Esophagus squamous epithelium (tissue), 4 donors: Measurements from ENCODE around the gene ADAMTS15.

Source experiments
- POLR2A ChIP-seq, 4 donors: fragments of 450-650 bp; IDR thresholded peaks; one replicate each; pipeline ENCODE4 v1.6.1; 2017; ENCODE audit warnings: antibody characterized with exemption in 4 of 4, mild to moderate bottlenecking in 4 of 4, moderate library complexity in 3 of 4
- TF ChIP-seq, protein P1 (sequence below), 6 experiments: fragments of 450-650 bp in 4 of 6; fragments of 200-600 bp in 2 of 6; sonication (generic) in 2 of 6; IDR thresholded peaks; one replicate each; pipeline ENCODE4 v1.5.1; 2016 to 2019; ENCODE audit warnings: antibody characterized with exemption in 6 of 6, mild to moderate bottlenecking in 4 of 6, moderate library complexity in 4 of 6

DNA sequence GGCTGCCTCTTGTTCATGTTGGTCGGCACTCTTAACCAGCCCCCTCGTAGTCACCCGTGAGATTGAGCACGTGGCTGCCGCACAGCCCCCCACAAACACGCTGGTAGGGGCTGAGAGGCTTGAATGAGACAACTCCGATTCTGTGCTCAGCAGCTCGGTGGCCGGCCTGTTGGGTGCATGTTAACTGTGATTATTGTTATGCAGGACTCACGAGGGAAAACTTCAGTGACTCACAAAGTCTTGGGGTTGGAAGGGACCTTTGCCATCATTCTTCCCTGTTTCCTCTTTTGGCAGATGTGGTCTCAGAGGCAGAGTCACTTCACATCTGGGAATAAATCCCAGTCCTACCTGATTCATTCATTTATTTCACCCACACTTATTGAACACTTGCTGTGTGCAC lies 75.2 kb downstream of the ADAMTS15 start:
- TF ChIP-seq, protein P1, sequence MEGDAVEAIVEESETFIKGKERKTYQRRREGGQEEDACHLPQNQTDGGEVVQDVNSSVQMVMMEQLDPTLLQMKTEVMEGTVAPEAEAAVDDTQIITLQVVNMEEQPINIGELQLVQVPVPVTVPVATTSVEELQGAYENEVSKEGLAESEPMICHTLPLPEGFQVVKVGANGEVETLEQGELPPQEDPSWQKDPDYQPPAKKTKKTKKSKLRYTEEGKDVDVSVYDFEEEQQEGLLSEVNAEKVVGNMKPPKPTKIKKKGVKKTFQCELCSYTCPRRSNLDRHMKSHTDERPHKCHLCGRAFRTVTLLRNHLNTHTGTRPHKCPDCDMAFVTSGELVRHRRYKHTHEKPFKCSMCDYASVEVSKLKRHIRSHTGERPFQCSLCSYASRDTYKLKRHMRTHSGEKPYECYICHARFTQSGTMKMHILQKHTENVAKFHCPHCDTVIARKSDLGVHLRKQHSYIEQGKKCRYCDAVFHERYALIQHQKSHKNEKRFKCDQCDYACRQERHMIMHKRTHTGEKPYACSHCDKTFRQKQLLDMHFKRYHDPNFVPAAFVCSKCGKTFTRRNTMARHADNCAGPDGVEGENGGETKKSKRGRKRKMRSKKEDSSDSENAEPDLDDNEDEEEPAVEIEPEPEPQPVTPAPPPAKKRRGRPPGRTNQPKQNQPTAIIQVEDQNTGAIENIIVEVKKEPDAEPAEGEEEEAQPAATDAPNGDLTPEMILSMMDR (IDR thresholded peaks at IDR 0.05): no peak
- peak in 1 of 4 donors; percentile 12 for TF ChIP-seq POLR2A (IDR thresholded peaks at IDR 0.05)
